PC-3 (cell line): Measurements from ENCODE around the gene ATP2B3. TPM values are rescaled to one million over a fixed set of nuclear protein-coding genes. Genes with fewer than 3 reads are reported as not detected.
A peak's percentile ranks its signal among the peaks of the same experiment; 100 is the strongest.

Experiments
- ATAC-seq: fragments of 200-7000 bp; cut with Tn5 transposase; 2 replicates; pipeline ENCODE4 v1.9.1; 2020; ENCODE audit warnings: mild to moderate bottlenecking, moderate library complexity
- BruUV-seq: library from RNA; stranded (reverse); fragments of 400-500 nt; replicated peaks from 2 replicates; lab custom pipeline; 2021; lab: Mats Ljungman, UMichigan
- CTCF ChIA-PET: fragments of 300-600 bp; sonication (Branson Sonifier 250); formaldehyde crosslinking; loops from one replicate; lab custom pipeline; 2022; ENCODE audit warnings: antibody characterized with exemption; lab: Charles Lee
- POLR2A ChIA-PET: fragments of 300-600 bp; sonication (Branson Sonifier 250); formaldehyde crosslinking; loops from one replicate; lab custom pipeline; 2022; ENCODE audit warnings: antibody characterized with exemption; ENCODE audit not compliant: unreplicated experiment; lab: Charles Lee
- DNase-seq: peaks from one replicate; pipeline ENCODE4 v3.0.0-alpha.2; 2015
- H2AFZ ChIP-seq: fragments of 300-600 bp; sonication (generic); 2 replicates; pipeline ENCODE4 v1.6.0; 2016; ENCODE audit warnings: antibody characterized with exemption, low read length
- H3F3A ChIP-seq: fragments of 300-600 bp; sonication (generic); one replicate; pipeline ENCODE4 v1.6.0; 2017; ENCODE audit warnings: antibody characterized with exemption, low read length, control low read depth, mild to moderate bottlenecking; ENCODE audit not compliant: unreplicated experiment
- H3K27ac ChIP-seq: fragments of 300-600 bp; sonication (generic); 2 replicates; pipeline ENCODE4 v1.5.1; 2016; ENCODE audit warnings: mild to moderate bottlenecking, low read length
- H3K27me3 ChIP-seq: fragments of 300-600 bp; sonication (generic); 2 replicates; pipeline ENCODE4 v1.6.1; 2016; ENCODE audit warnings: low read length, mixed read lengths
- H3K36me3 ChIP-seq: fragments of 300-600 bp; sonication (generic); 2 replicates; pipeline ENCODE4 v1.6.1; 2016; ENCODE audit warnings: low read depth, mixed run types, low read length, mixed read lengths
- H3K4me1 ChIP-seq: fragments of 300-600 bp; sonication (generic); 2 replicates; pipeline ENCODE4 v1.5.1; 2016; ENCODE audit warnings: low read length; ENCODE audit not compliant: insufficient read depth
- H3K4me2 ChIP-seq: fragments of 300-600 bp; sonication (generic); 2 replicates; pipeline ENCODE4 v1.6.0; 2016; ENCODE audit warnings: low read length
- H3K4me3 ChIP-seq: fragments of 300-600 bp; sonication (generic); 2 replicates; pipeline ENCODE4 v1.5.1; 2016; ENCODE audit warnings: mild to moderate bottlenecking, low read length, mixed read lengths
- H3K79me2 ChIP-seq: fragments of 300-600 bp; sonication (generic); 2 replicates; pipeline ENCODE4 v1.6.1; 2017; ENCODE audit warnings: low read length, mixed read lengths
- H3K9ac ChIP-seq: fragments of 300-600 bp; sonication (generic); 2 replicates; pipeline ENCODE4 v1.6.0; 2016; ENCODE audit warnings: mild to moderate bottlenecking, low read length
- H3K9me2 ChIP-seq: fragments of 300-600 bp; sonication (generic); replicated peaks from 2 replicates; pipeline ENCODE4 v1.6.1; 2016; ENCODE audit warnings: mixed run types, low read length, mixed read lengths
- H3K9me3 ChIP-seq: fragments of 300-600 bp; sonication (generic); 2 replicates; pipeline ENCODE4 v1.6.1; 2016; ENCODE audit warnings: low read length, mixed read lengths
- H4K20me1 ChIP-seq: fragments of 300-600 bp; sonication (generic); 2 replicates; pipeline ENCODE4 v1.6.1; 2016; ENCODE audit warnings: low read length, mixed read lengths
- CTCF ChIP-seq: fragments of 300-600 bp; sonication (generic); conservative IDR thresholded peaks from 2 replicates; pipeline ENCODE4 v1.5.1; 2017; ENCODE audit warnings: antibody characterized with exemption, low read depth, mild to moderate bottlenecking, low read length
- EZH2 ChIP-seq: fragments of 300-600 bp; sonication (generic); IDR thresholded peaks from one replicate; pipeline ENCODE4 v1.6.1; 2017; ENCODE audit warnings: antibody characterized with exemption, mild to moderate bottlenecking, low read length; ENCODE audit not compliant: unreplicated experiment
- EZH2phosphoT487 ChIP-seq: fragments of 300-600 bp; sonication (generic); IDR thresholded peaks from 2 replicates; pipeline ENCODE4 v1.6.1; 2018; ENCODE audit warnings: mild to moderate bottlenecking, antibody characterized with exemption, low read length, borderline replicate concordance
- intact Hi-C: fragments of 100-400 bp; cut with micrococcal nuclease; formaldehyde crosslinking; loops from 2 replicates; pipeline ENCODE4 v1.9.0; 2023
- total RNA-seq: library from RNA; depleted of rRNA; stranded (reverse); fragments of >200 nt; gene quantifications from 2 replicates; pipeline ENCODE4 v1.2.3, GENCODE V29; 2014

Gene ATP2B3
- total RNA-seq, 1 experiment from 2014 or later = not detected

GRCh38 chrX:153490217-153490930 lies 27.1 kb upstream of the ATP2B3 start:
- peak; percentile 38 for DNase-seq

GRCh38 chrX:153491351-153491914 lies 26.0 kb upstream of the ATP2B3 start:
- Histone ChIP-seq H3K4me2 (no peak overlapping the region), H3K9me2 (no peaks in the 10 kb centered on the region), H3K27me3 (peaks cover 14% of the 10 kb centered on the region), H3K4me3 (no peak overlapping the region), H3K9me3 (no peaks in the 10 kb centered on the region), H3K27ac (no peak overlapping the region), H2AFZ (no peak overlapping the region), H3K9ac (no peak overlapping the region), H3K36me3 (no peaks in the 10 kb centered on the region), H4K20me1 (no peaks in the 10 kb centered on the region), H3K79me2 (no peaks in the 10 kb centered on the region), H3F3A (no peaks in the 10 kb centered on the region), H3K4me1 (peaks cover 7% of the 10 kb centered on the region; the same call in 1 of the 2 replicates)
- intact Hi-C loops = no loop called here
- ATAC-seq (no peak), DNase-seq (no peak)
- ChIA-PET POLR2A (no interaction called here), CTCF (no interaction called here)
- BruUV-seq = no TSS peak
- TF ChIP-seq EZH2phosphoT487 (no peak), EZH2 (no peak), CTCF (no peak)

More at GRCh38 chrX:153490217-153490930, 27.1 kb upstream of the ATP2B3 start:
- no peaks in the 10 kb centered on the region for H3K79me2 ChIP-seq
- ChIA-PET POLR2A (no interaction called here), CTCF (no interaction called here)
- no peaks in the 10 kb centered on the region for H3K9me3 ChIP-seq
- H2AFZ ChIP-seq = no peak overlapping the region
- peaks cover 7% of the 10 kb centered on the region; the same call in 1 of the 2 replicates for H3K4me1 ChIP-seq
- no peak overlapping the region for H3K4me3 ChIP-seq
- no peaks in the 10 kb centered on the region for H3K36me3 ChIP-seq
- H4K20me1 ChIP-seq = no peaks in the 10 kb centered on the region
- no peaks in the 10 kb centered on the region for H3K9me2 ChIP-seq
- H3K27ac ChIP-seq = no peak overlapping the region
- intact Hi-C loops = no loop called here
- TF ChIP-seq EZH2 (no peak), CTCF (no peak), EZH2phosphoT487 (no peak)
- H3K9ac ChIP-seq = no peak overlapping the region
- no peaks in the 10 kb centered on the region for H3F3A ChIP-seq
- peak; percentile 35; the same call in 1 of the 2 replicates for ATAC-seq
- BruUV-seq = no TSS peak
- no peak overlapping the region for H3K4me2 ChIP-seq
- peaks cover 5% of the 10 kb centered on the region for H3K27me3 ChIP-seq

GRCh38 chrX:153491918-153492317 lies 25.5 kb upstream of the ATP2B3 start:
- H3K9ac ChIP-seq = no peak overlapping the region
- CTCF ChIA-PET = no interaction called here

More at GRCh38 chrX:153491918-153492317, 25.5 kb upstream of the ATP2B3 start:
- intact Hi-C loops = no loop called here
- POLR2A ChIA-PET = no interaction called here
- DNase-seq (no peak), ATAC-seq (no peak)
- H3K79me2 ChIP-seq = no peaks in the 10 kb centered on the region
- H3K4me3 ChIP-seq = no peak overlapping the region
- peaks cover 7% of the 10 kb centered on the region; the same call in 1 of the 2 replicates for H3K4me1 ChIP-seq
- H4K20me1 ChIP-seq = no peaks in the 10 kb centered on the region
- H3K27me3 ChIP-seq = peaks cover 14% of the 10 kb centered on the region
- no peak overlapping the region for H3K27ac ChIP-seq
- no TSS peak for BruUV-seq
- H3K36me3 ChIP-seq = no peaks in the 10 kb centered on the region
- no peaks in the 10 kb centered on the region for H3K9me3 ChIP-seq
- no peaks in the 10 kb centered on the region for H3F3A ChIP-seq
- no peaks in the 10 kb centered on the region for H3K9me2 ChIP-seq
- H2AFZ ChIP-seq = no peak overlapping the region
- no peak overlapping the region for H3K4me2 ChIP-seq
- no peak for TF ChIP-seq EZH2phosphoT487
- no peak for TF ChIP-seq CTCF
- TF ChIP-seq EZH2 = no peak
